Glutamatergic neuron (in vitro differentiated cells): Measurements from ENCODE around the gene YBX1. TPM values are rescaled to one million over a fixed set of nuclear protein-coding genes. Genes with fewer than 3 reads are reported as not detected.

Experiments
- DNase-seq: peaks from one replicate; pipeline ENCODE4 v3.0.0; 2022
- H3K27ac Mint-ChIP-seq: one replicate; pipeline ENCODE4 v1.8.0; 2020; ENCODE audit warnings: mild to moderate bottlenecking, mixed read lengths, inconsistent platforms; ENCODE audit not compliant: unreplicated experiment
- H3K27me3 Mint-ChIP-seq: one replicate; pipeline ENCODE4 v1.8.0; 2020; ENCODE audit warnings: mild to moderate bottlenecking, moderate library complexity, mixed read lengths, inconsistent platforms; ENCODE audit not compliant: unreplicated experiment
- H3K36me3 Mint-ChIP-seq: one replicate; pipeline ENCODE4 v1.8.0; 2020; ENCODE audit warnings: mild to moderate bottlenecking, mixed read lengths, inconsistent platforms; ENCODE audit not compliant: unreplicated experiment
- H3K4me1 Mint-ChIP-seq: one replicate; pipeline ENCODE4 v1.8.0; 2020; ENCODE audit warnings: mild to moderate bottlenecking, low read depth, mixed read lengths, inconsistent platforms; ENCODE audit not compliant: unreplicated experiment
- H3K4me3 Mint-ChIP-seq: one replicate; pipeline ENCODE4 v1.8.0; 2020; ENCODE audit warnings: mild to moderate bottlenecking, mixed read lengths, inconsistent platforms; ENCODE audit not compliant: unreplicated experiment
- H3K9me3 Mint-ChIP-seq: one replicate; pipeline ENCODE4 v1.8.0; 2020; ENCODE audit warnings: mild to moderate bottlenecking, moderate library complexity, mixed read lengths, inconsistent platforms; ENCODE audit not compliant: unreplicated experiment
- total RNA-seq: library from RNA; stranded (reverse); fragmentation: NEBNext Ultra II Directional; extraction: Animal tissue kit (Norgen Biotek cat#: 25700); gene quantifications from one replicate; pipeline ENCODE4 v1.2.1, GENCODE V29; 2021; ENCODE audit not compliant: unreplicated experiment
- TF ChIP-seq, protein P1 (sequence below): fragments of 200-600 bp; sonication (generic); IDR thresholded peaks from one replicate; pipeline ENCODE4 v1.5.0; 2021; ENCODE audit not compliant: partially characterized antibody, unreplicated experiment

YBX1 gene
- total RNA-seq, 1 donor from 2014 or later, result 531 TPM

DNA sequence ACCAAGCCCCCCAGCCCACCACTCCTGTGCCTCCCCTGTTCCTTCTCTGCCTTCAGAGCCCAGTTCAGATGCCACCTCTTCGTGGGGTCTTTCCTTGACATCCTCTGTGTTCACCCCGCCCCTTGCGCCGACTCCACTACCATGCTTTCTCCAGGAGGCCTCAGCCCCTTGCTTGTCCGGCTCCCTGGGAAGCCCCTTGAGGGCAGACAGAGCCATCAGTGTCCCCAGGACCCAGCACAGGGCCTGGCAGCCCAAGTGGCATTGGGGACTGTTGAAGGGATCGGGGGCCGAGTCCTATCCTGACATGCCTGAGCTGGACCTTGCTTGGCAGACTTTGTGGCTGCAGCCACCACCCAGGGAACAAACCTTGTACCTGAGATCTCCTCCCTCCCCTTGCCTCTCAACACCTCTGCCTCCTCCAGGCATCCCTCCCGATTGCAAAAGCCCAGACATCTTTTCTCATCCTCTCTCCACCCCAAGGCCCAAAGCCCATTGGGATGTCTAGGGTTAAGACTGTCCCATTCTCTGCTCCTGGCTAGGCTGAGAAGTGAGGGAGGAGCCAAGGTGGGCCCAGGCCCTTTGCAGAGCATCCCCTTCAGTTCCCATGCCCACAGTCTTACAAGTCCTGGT is 54.5 kb downstream of the YBX1 start:
- Mint-ChIP-seq H3K4me1 (no peaks in the 10 kb centered on the region), H3K27ac (peak overlapping the region; percentile 43), H3K36me3 (no peaks in the 10 kb centered on the region), H3K4me3 (no peak overlapping the region), H3K9me3 (peaks cover 4% of the 10 kb centered on the region), H3K27me3 (peaks cover 7% of the 10 kb centered on the region)
- DNase-seq, result no peak
- TF ChIP-seq, protein P1, sequence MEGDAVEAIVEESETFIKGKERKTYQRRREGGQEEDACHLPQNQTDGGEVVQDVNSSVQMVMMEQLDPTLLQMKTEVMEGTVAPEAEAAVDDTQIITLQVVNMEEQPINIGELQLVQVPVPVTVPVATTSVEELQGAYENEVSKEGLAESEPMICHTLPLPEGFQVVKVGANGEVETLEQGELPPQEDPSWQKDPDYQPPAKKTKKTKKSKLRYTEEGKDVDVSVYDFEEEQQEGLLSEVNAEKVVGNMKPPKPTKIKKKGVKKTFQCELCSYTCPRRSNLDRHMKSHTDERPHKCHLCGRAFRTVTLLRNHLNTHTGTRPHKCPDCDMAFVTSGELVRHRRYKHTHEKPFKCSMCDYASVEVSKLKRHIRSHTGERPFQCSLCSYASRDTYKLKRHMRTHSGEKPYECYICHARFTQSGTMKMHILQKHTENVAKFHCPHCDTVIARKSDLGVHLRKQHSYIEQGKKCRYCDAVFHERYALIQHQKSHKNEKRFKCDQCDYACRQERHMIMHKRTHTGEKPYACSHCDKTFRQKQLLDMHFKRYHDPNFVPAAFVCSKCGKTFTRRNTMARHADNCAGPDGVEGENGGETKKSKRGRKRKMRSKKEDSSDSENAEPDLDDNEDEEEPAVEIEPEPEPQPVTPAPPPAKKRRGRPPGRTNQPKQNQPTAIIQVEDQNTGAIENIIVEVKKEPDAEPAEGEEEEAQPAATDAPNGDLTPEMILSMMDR, result no peak

DNA sequence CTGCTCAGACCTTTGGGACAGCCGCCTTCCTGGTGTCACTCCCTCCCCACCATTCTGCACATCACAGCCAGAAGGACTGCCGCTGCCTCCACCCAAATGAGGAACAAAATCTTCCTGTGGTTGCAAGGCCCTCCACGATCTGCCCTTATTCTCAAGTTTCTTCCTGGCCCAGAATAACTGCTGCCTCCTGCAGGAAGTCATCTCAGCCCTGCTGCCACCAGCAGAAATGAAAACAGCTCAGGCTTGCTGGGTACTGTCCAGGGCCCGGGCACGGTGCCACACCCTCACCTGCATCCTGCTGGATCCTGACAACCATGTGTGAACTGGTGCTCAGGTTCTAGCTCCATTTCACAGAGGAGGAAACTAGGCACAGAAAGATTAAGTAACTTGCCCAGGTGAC is 55.0 kb downstream of the YBX1 start:
- Mint-ChIP-seq H3K27ac (no peak overlapping the region), H3K9me3 (peaks cover 4% of the 10 kb centered on the region), H3K36me3 (no peaks in the 10 kb centered on the region), H3K4me3 (no peak overlapping the region), H3K27me3 (peaks cover 7% of the 10 kb centered on the region), H3K4me1 (no peaks in the 10 kb centered on the region)
- TF ChIP-seq, protein P1, result no peak
- no peak for DNase-seq

DNA sequence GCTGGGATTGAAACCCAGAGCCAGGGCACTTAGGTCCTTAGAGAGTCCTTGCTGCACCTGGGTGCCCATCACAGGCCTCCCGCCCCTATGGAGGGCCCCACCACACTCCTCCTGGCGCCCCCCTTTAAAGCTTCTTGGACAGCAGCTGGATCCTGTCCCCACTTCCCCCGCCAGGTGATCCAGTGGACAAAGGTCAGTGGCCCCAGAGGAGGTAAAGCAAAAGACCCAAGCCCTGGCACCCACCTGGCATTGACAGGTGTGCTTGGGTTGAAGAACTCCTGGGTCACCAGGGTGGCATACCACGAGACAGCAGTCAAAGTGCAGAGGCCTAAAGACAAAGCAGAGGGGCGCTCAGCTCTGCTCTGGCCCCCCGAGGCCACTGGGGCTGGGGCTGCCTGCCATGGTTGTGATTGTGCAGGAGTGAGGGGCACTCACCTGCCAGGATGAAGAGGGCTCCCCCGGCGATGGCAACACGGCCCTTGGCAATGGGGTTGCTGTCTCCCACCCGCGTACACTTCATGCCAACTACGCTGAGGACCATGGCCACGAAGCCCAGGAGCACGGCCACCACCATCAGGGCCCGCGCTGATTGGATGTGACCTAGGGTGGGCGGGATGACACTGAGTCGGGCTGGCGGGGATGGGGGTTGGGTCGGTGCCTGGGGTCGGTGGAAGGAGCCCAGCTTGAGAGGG is 55.9 kb downstream of the YBX1 start:
- H3K27me3 Mint-ChIP-seq, result peaks cover 9% of the 10 kb centered on the region
- TF ChIP-seq, protein P1, result no peak
- peaks cover 2% of the 10 kb centered on the region for H3K4me1 Mint-ChIP-seq
- no peaks in the 10 kb centered on the region for H3K36me3 Mint-ChIP-seq
- no peak overlapping the region for H3K4me3 Mint-ChIP-seq
- peaks cover 8% of the 10 kb centered on the region for H3K9me3 Mint-ChIP-seq
- no peak for DNase-seq
- H3K27ac Mint-ChIP-seq, result no peak overlapping the region

DNA sequence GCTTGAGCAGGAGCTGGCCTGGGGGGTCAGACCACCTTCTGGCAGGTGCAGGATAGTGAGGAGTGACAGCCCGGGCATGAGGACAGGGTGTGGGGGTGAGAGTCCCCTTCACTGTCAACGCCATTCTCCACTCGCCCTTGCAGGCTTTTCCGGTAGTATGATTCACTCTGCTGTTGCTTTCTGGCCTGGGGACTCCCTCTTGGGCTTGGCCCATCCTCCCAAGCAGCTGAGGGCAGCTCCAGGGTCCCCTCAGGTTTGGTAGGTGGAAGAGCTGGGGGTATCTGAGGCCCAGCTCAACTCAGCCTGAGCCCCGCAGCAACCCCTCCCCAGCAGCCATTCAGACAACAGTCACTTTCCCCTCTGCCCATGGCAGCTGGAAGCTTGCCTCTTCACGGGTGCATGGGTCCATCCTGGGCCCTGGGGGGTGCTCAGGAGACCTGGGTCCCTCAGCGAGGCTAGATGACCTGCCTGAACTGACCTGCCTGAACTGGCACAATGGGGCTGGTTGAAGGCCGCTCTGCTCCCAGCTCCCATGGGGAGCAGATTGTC is 56.5 kb downstream of the YBX1 start:
- no peak overlapping the region for H3K27ac Mint-ChIP-seq

More for the DNA sequence above, 56.5 kb downstream of the YBX1 start:
- peaks cover 5% of the 10 kb centered on the region for H3K4me1 Mint-ChIP-seq
- H3K36me3 Mint-ChIP-seq, result no peaks in the 10 kb centered on the region
- H3K27me3 Mint-ChIP-seq, result peaks cover 12% of the 10 kb centered on the region
- TF ChIP-seq, protein P1, result no peak
- peaks cover 9% of the 10 kb centered on the region for H3K9me3 Mint-ChIP-seq
- no peak overlapping the region for H3K4me3 Mint-ChIP-seq
- no peak for DNase-seq
